Gastrocnemius medialis (tissue), 4 donors: ENCODE data around the gene MXRA8.

Source experiments
- POLR2A ChIP-seq, 2 donors: fragments of 450-650 bp; IDR thresholded peaks; one replicate each; pipeline ENCODE4 v1.6.1; 2017; ENCODE audit warnings: antibody characterized with exemption in 2 of 2, mild to moderate bottlenecking in 2 of 2, moderate library complexity in 2 of 2
- TF ChIP-seq, protein P1 (sequence below), 5 experiments: fragments of 450-650 bp in 3 of 5; fragments of 200-600 bp in 2 of 5; sonication (generic) in 2 of 5; IDR thresholded peaks in 4 of 5; conservative IDR thresholded peaks in 1 of 5; 1 replicate in 4 of 5; 2 replicates in 1 of 5; pipeline ENCODE4 v1.5.1; 2016 to 2019; ENCODE audit warnings: antibody characterized with exemption in 5 of 5, mild to moderate bottlenecking in 3 of 5, moderate library complexity in 3 of 5

GRCh38 chr1:1325288-1326074, 32.9 kb downstream of the MXRA8 start:
- TF ChIP-seq, protein P1, sequence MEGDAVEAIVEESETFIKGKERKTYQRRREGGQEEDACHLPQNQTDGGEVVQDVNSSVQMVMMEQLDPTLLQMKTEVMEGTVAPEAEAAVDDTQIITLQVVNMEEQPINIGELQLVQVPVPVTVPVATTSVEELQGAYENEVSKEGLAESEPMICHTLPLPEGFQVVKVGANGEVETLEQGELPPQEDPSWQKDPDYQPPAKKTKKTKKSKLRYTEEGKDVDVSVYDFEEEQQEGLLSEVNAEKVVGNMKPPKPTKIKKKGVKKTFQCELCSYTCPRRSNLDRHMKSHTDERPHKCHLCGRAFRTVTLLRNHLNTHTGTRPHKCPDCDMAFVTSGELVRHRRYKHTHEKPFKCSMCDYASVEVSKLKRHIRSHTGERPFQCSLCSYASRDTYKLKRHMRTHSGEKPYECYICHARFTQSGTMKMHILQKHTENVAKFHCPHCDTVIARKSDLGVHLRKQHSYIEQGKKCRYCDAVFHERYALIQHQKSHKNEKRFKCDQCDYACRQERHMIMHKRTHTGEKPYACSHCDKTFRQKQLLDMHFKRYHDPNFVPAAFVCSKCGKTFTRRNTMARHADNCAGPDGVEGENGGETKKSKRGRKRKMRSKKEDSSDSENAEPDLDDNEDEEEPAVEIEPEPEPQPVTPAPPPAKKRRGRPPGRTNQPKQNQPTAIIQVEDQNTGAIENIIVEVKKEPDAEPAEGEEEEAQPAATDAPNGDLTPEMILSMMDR (IDR thresholded peaks at IDR 0.05 in 4 of 5, conservative IDR thresholded peaks at IDR 0.05 in 1 of 5) = no peak
- no peak for TF ChIP-seq POLR2A (IDR thresholded peaks at IDR 0.05)
